ENCODE data around the gene LMTK3. TPM values are rescaled to one million over a fixed set of nuclear protein-coding genes. Genes with fewer than 3 reads are reported as not detected.

The LMTK3 gene
- polyA plus RNA-seq, 1 donor from 2014 or later: 8.1 TPM

DNA sequence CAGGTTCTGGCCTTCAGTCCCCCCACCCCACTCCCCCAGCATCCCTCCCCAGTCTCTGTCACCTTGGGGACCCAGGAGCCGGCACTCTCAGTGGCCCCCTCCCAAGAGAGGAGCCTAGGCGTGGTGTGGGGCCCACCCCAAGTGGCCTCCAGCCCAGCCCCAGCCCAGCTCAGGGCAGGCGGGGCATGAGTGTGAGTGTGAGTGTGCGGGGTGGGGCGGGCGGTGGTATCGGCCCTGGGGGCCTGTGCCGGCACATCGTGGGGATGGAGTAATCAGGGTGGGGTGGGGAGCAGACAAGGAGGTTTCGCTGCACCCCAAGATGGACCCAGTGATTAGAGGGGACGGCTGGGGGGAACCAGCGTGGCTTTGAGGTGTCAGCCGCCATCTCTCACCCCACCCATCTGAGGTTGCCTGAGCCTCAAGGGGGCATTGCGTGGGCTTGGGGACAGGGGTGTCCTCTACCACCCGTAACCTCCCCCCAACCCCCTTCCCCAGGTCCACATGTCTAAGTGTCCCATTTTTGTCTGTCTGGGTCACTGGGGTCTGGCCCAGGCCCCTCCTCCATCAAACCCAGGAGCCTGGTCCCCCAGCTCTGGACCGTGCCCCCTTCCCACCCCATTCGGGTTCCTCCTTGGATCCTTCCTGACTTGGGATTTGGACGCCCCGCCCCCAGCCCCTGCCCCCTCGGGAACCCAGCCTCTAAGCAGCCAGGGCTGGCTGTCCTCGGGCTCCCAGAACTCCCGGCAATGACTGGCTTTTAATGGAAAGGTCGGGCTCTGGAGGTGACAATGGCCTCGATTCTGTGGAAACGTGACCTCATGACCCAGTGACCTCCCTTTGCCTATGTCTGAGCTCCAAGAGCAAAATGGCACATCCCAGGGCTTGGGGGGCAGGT lies 33.5 kb upstream of the LMTK3 start:
- no peak overlapping the region for H3K4me2 ChIP-seq (ENCODE audit: low read length)
- H3F3A ChIP-seq (ENCODE audit: insufficient read depth, low read length, poor library complexity, severe bottlenecking): no peaks in the 10 kb centered on the region
- no peak for TF ChIP-seq TAF1 (IDR thresholded peaks at IDR 0.05; ENCODE audit: low read depth)
- no peaks in the 10 kb centered on the region for H3K9me2 ChIP-seq (ENCODE audit: insufficient read depth, low read length)
- no peak overlapping the region for H2AFZ ChIP-seq (ENCODE audit: low read depth, low read length)
- H3K27me3 ChIP-seq (ENCODE audit: insufficient read depth, low read depth, low read length): no peaks in the 10 kb centered on the region
- no peaks in the 10 kb centered on the region for H4K20me1 ChIP-seq (ENCODE audit: insufficient read depth)
- no peaks in the 10 kb centered on the region for H3K79me2 ChIP-seq (replicated peaks; ENCODE audit: insufficient read depth, low read length)
- no peak overlapping the region for H3K27ac ChIP-seq (ENCODE audit: low read length)
- no peak overlapping the region for H3K9ac ChIP-seq (ENCODE audit: low read length)
- H3K36me3 ChIP-seq (ENCODE audit: insufficient read depth, low read length): no peaks in the 10 kb centered on the region
- no peaks in the 10 kb centered on the region for H3K9me3 ChIP-seq (ENCODE audit: low read length)
- H3K4me3 ChIP-seq (ENCODE audit: low read length): no peak overlapping the region

DNA sequence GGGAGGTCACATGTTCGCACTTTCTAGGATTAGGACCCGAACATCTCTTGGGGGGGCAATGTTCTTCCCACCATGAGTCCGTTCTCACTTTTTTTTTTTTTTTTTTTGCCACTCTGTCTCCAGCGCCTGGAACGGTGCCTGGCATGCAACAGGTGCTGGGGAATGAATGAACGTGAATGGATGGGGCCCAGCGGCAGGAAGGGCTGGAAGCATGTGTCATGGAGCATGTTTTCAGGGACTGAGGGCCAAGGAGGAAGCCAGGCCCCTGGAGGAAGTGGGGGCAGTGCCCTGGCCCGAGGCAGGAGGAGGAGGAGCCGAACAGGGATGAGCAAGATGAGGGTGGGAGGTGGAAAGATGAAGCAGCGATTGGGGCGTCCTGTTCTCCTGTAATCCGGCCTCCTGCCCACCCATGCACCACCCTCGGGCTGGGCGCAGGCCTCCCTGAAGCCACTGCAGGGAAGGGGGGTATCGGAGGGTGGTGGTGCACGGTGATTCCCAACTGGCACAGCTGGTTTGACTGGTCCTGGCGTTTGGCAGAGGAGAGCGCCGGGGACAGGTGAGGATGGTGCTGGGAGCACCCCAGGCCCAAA lies 31.6 kb upstream of the LMTK3 start:
- H3K79me2 ChIP-seq (replicated peaks; ENCODE audit: insufficient read depth, low read length): no peaks in the 10 kb centered on the region
- no peak overlapping the region for H3K9ac ChIP-seq (ENCODE audit: low read length)
- H3K4me3 ChIP-seq (ENCODE audit: low read length): no peak overlapping the region
- no peaks in the 10 kb centered on the region for H4K20me1 ChIP-seq (ENCODE audit: insufficient read depth)
- H3K4me2 ChIP-seq (ENCODE audit: low read length): no peak overlapping the region
- no peak for TF ChIP-seq TAF1 (IDR thresholded peaks at IDR 0.05; ENCODE audit: low read depth)
- no peak for TF ChIP-seq RAD21 (conservative IDR thresholded peaks at IDR 0.05)
- TF ChIP-seq, protein P1, sequence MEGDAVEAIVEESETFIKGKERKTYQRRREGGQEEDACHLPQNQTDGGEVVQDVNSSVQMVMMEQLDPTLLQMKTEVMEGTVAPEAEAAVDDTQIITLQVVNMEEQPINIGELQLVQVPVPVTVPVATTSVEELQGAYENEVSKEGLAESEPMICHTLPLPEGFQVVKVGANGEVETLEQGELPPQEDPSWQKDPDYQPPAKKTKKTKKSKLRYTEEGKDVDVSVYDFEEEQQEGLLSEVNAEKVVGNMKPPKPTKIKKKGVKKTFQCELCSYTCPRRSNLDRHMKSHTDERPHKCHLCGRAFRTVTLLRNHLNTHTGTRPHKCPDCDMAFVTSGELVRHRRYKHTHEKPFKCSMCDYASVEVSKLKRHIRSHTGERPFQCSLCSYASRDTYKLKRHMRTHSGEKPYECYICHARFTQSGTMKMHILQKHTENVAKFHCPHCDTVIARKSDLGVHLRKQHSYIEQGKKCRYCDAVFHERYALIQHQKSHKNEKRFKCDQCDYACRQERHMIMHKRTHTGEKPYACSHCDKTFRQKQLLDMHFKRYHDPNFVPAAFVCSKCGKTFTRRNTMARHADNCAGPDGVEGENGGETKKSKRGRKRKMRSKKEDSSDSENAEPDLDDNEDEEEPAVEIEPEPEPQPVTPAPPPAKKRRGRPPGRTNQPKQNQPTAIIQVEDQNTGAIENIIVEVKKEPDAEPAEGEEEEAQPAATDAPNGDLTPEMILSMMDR (IDR thresholded peaks at IDR 0.05; ENCODE audit: poor library complexity, severe bottlenecking): no peak
- no peak for TF ChIP-seq SMC3 (conservative IDR thresholded peaks at IDR 0.05; ENCODE audit: poor library complexity)
- no peak for TF ChIP-seq MXI1 (conservative IDR thresholded peaks at IDR 0.05; ENCODE audit: poor library complexity, severe bottlenecking)
- H3K36me3 ChIP-seq (ENCODE audit: insufficient read depth, low read length): no peaks in the 10 kb centered on the region
- no peaks in the 10 kb centered on the region for H3K9me2 ChIP-seq (ENCODE audit: insufficient read depth, low read length)
- H3F3A ChIP-seq (ENCODE audit: insufficient read depth, low read length, poor library complexity, severe bottlenecking): no peaks in the 10 kb centered on the region
- H2AFZ ChIP-seq (ENCODE audit: low read depth, low read length): no peak overlapping the region
- no peak overlapping the region for H3K27ac ChIP-seq (ENCODE audit: low read length)
- H3K9me3 ChIP-seq (ENCODE audit: low read length): no peaks in the 10 kb centered on the region
- H3K27me3 ChIP-seq (ENCODE audit: insufficient read depth, low read depth, low read length): no peaks in the 10 kb centered on the region

DNA sequence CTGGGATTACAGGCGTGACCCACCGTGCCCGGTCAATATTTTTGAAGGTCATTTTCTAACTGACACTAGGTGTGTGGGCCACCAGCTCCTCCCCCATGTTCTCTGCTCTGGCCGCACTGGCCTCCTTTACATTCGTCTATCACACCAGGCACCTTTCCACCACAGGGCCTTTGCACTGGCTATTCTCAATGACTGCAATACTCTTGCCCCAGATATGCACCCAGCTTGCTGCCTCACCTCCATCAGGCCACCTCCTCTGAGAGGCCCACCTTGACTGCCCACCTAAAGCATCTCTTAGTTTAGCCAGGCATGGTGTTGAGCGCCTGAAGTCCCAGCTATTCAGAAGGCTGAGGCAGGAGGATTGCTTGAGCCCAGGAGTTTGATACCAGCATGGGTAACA lies 30.2 kb upstream of the LMTK3 start:
- no peaks in the 10 kb centered on the region for H3K9me3 ChIP-seq (ENCODE audit: low read length)
- H2AFZ ChIP-seq (ENCODE audit: low read depth, low read length): no peak overlapping the region
- H3K4me3 ChIP-seq (ENCODE audit: low read length): no peak overlapping the region
- no peaks in the 10 kb centered on the region for H3F3A ChIP-seq (ENCODE audit: insufficient read depth, low read length, poor library complexity, severe bottlenecking)
- no peaks in the 10 kb centered on the region for H4K20me1 ChIP-seq (ENCODE audit: insufficient read depth)
- H3K4me2 ChIP-seq (ENCODE audit: low read length): no peak overlapping the region
- no peaks in the 10 kb centered on the region for H3K9me2 ChIP-seq (ENCODE audit: insufficient read depth, low read length)
- no peaks in the 10 kb centered on the region for H3K27me3 ChIP-seq (ENCODE audit: insufficient read depth, low read depth, low read length)
- H3K27ac ChIP-seq (ENCODE audit: low read length): no peak overlapping the region
- no peak overlapping the region for H3K9ac ChIP-seq (ENCODE audit: low read length)
- H3K79me2 ChIP-seq (replicated peaks; ENCODE audit: insufficient read depth, low read length): no peaks in the 10 kb centered on the region
- TF ChIP-seq, protein P1 (IDR thresholded peaks at IDR 0.05; ENCODE audit: poor library complexity, severe bottlenecking): no peak
- no peak for TF ChIP-seq MXI1 (conservative IDR thresholded peaks at IDR 0.05; ENCODE audit: poor library complexity, severe bottlenecking)
- no peak for TF ChIP-seq POLR2AphosphoS5 (IDR thresholded peaks at IDR 0.05)
- no peak for TF ChIP-seq RAD21 (conservative IDR thresholded peaks at IDR 0.05)
- TF ChIP-seq EP300 (conservative IDR thresholded peaks at IDR 0.05; ENCODE audit: poor library complexity, severe bottlenecking): no peak
- no peak for TF ChIP-seq SMC3 (conservative IDR thresholded peaks at IDR 0.05; ENCODE audit: poor library complexity)
- no peak for TF ChIP-seq EZH2 (IDR thresholded peaks at IDR 0.05; ENCODE audit: borderline replicate concordance, insufficient read depth, low read length, poor library complexity, severe bottlenecking)
- TF ChIP-seq, protein P2, sequence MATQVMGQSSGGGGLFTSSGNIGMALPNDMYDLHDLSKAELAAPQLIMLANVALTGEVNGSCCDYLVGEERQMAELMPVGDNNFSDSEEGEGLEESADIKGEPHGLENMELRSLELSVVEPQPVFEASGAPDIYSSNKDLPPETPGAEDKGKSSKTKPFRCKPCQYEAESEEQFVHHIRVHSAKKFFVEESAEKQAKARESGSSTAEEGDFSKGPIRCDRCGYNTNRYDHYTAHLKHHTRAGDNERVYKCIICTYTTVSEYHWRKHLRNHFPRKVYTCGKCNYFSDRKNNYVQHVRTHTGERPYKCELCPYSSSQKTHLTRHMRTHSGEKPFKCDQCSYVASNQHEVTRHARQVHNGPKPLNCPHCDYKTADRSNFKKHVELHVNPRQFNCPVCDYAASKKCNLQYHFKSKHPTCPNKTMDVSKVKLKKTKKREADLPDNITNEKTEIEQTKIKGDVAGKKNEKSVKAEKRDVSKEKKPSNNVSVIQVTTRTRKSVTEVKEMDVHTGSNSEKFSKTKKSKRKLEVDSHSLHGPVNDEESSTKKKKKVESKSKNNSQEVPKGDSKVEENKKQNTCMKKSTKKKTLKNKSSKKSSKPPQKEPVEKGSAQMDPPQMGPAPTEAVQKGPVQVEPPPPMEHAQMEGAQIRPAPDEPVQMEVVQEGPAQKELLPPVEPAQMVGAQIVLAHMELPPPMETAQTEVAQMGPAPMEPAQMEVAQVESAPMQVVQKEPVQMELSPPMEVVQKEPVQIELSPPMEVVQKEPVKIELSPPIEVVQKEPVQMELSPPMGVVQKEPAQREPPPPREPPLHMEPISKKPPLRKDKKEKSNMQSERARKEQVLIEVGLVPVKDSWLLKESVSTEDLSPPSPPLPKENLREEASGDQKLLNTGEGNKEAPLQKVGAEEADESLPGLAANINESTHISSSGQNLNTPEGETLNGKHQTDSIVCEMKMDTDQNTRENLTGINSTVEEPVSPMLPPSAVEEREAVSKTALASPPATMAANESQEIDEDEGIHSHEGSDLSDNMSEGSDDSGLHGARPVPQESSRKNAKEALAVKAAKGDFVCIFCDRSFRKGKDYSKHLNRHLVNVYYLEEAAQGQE (IDR thresholded peaks at IDR 0.05; ENCODE audit: borderline replicate concordance): no peak
- no peak for TF ChIP-seq TAF1 (IDR thresholded peaks at IDR 0.05; ENCODE audit: low read depth)
- no peaks in the 10 kb centered on the region for H3K36me3 ChIP-seq (ENCODE audit: insufficient read depth, low read length)
